GM12873 (cell line): ENCODE results near the gene EEFSEC.

ENCODE experiments used
- CTCF ChIP-seq: IDR thresholded peaks from 2 replicates; pipeline ENCODE4 v1.5.1; 2012; ENCODE audit warnings: low read depth, mild to moderate bottlenecking, moderate library complexity, low read length, control low read depth; ENCODE audit not compliant: insufficient read depth; ENCODE audit errors: missing control alignments

EEFSEC gene

GRCh38 chr3:128443771-128444170 lies 290.5 kb downstream of the EEFSEC start:
- no peak for TF ChIP-seq CTCF

GRCh38 chr3:128445357-128445756 lies 292.1 kb downstream of the EEFSEC start:
- no peak for TF ChIP-seq CTCF

- no peak for TF ChIP-seq CTCF
Measured at GRCh38 chr3:128446821-128447220, 293.5 kb downstream of the EEFSEC start.

- TF ChIP-seq CTCF: no peak
Measured at GRCh38 chr3:128447561-128448013, 294.3 kb downstream of the EEFSEC start.

- TF ChIP-seq CTCF: no peak
Measured at GRCh38 chr3:128448491-128448890, 295.2 kb downstream of the EEFSEC start.

GRCh38 chr3:128449111-128449638 lies 295.9 kb downstream of the EEFSEC start:
- TF ChIP-seq CTCF: no peak

GRCh38 chr3:128452120-128452519 lies 298.8 kb downstream of the EEFSEC start:
- TF ChIP-seq CTCF: no peak

- TF ChIP-seq CTCF: no peak
Measured at GRCh38 chr3:128452678-128453275, 299.5 kb downstream of the EEFSEC start.
